Measurements from ENCODE around the gene H19.

H19 gene

GRCh38 chr11:1997755-1998154, at the start of gene H19:
H19 (minus strand) TSS chr11:1997842.
- DNase-seq, result no peak

- no peak for DNase-seq
Observed at GRCh38 chr11:2041963-2042362, 44.3 kb upstream of the H19 start.

GRCh38 chr11:2041153-2041552, 43.5 kb upstream of the H19 start:
- DNase-seq, result no peak

GRCh38 chr11:2039198-2039759, 41.6 kb upstream of the H19 start:
- DNase-seq, result no peak

GRCh38 chr11:2036863-2037486, 39.3 kb upstream of the H19 start:
- no peak for DNase-seq

- no peak for DNase-seq
Observed at GRCh38 chr11:2035382-2035781, 37.7 kb upstream of the H19 start.

GRCh38 chr11:2031058-2031457, 33.4 kb upstream of the H19 start:
- DNase-seq, result no peak

- DNase-seq, result no peak
Observed at GRCh38 chr11:2027708-2028107, 30.1 kb upstream of the H19 start.

- no peak for DNase-seq
Observed at GRCh38 chr11:2015025-2015424, 17.4 kb upstream of the H19 start.

GRCh38 chr11:2012440-2012839, 14.8 kb upstream of the H19 start:
- no peak for DNase-seq

GRCh38 chr11:2004466-2004865, 6.8 kb upstream of the H19 start:
- no peak for DNase-seq

- no peak for DNase-seq
Observed at GRCh38 chr11:2002807-2003206, 5.2 kb upstream of the H19 start.

GRCh38 chr11:2002042-2002776, 4.6 kb upstream of the H19 start:
- DNase-seq, result no peak

GRCh38 chr11:1998861-1999260, 1.2 kb upstream of the H19 start:
- no peak for DNase-seq

- no peak for DNase-seq
Observed at GRCh38 chr11:1998290-1998689, 648 bp upstream of the H19 start.

- no peak for DNase-seq
Observed at GRCh38 chr11:1994121-1994520, 3.5 kb downstream of the H19 start.

- DNase-seq, result no peak
Observed at GRCh38 chr11:1992111-1992510, 5.5 kb downstream of the H19 start.

- no peak for DNase-seq
Observed at GRCh38 chr11:1990872-1991578, 6.6 kb downstream of the H19 start.

GRCh38 chr11:1989953-1990352, 7.7 kb downstream of the H19 start:
- no peak for DNase-seq

GRCh38 chr11:1988667-1989317, 8.8 kb downstream of the H19 start:
- no peak for DNase-seq

- DNase-seq, result no peak
Observed at GRCh38 chr11:1988174-1988573, 9.5 kb downstream of the H19 start.

GRCh38 chr11:1987024-1987423, 10.6 kb downstream of the H19 start:
- DNase-seq, result no peak

- DNase-seq, result no peak
Observed at GRCh38 chr11:1983601-1983961, 14.1 kb downstream of the H19 start.
